ENCODE measurements around the gene MTPN.

Gene MTPN

GRCh38 chr7:135964791-135965190, 12.4 kb downstream of the MTPN start:
- H3K27me3 ChIP-seq, result no peaks in the 10 kb centered on the region
- no peak overlapping the region for H3K4me3 ChIP-seq (ENCODE audit: low read depth, low read length)
- no peaks in the 10 kb centered on the region for H3K9me3 ChIP-seq
- no peak for TF ChIP-seq CTCF (IDR thresholded peaks at IDR 0.05; ENCODE audit: low read depth, low read length)
- peaks cover 6% of the 10 kb centered on the region for H3K36me3 ChIP-seq
- H3K4me1 ChIP-seq, result peaks cover 2% of the 10 kb centered on the region
- DNase-seq, result no peak

DNA sequence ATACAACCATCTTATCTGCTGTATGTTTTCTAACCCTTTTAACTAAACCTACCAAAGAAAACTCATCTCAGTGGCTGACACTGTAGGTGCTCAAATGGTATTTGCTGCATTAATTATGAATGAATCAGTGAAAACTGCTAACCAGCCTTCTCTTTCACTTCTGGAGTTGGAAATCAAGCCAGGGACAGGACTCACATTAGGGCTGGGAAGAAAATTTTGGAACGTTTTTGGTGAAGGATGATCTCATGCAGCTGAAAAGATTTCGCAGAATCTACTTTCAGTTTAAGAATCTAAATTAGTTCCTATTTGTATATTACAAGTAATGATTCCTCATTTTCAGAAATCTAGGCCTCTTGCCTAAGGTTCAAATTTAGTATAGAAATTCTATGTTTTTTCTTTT, 12.9 kb downstream of the MTPN start:
- Histone ChIP-seq H3K4me1 (peaks cover 5% of the 10 kb centered on the region), H3K9me3 (no peaks in the 10 kb centered on the region), H3K27me3 (no peaks in the 10 kb centered on the region), H3K36me3 (peaks cover 5% of the 10 kb centered on the region), H3K4me3 (ENCODE audit: low read depth, low read length) (no peak overlapping the region)
- TF ChIP-seq CTCF (IDR thresholded peaks at IDR 0.05; ENCODE audit: low read depth, low read length), result no peak
- DNase-seq, result no peak

DNA sequence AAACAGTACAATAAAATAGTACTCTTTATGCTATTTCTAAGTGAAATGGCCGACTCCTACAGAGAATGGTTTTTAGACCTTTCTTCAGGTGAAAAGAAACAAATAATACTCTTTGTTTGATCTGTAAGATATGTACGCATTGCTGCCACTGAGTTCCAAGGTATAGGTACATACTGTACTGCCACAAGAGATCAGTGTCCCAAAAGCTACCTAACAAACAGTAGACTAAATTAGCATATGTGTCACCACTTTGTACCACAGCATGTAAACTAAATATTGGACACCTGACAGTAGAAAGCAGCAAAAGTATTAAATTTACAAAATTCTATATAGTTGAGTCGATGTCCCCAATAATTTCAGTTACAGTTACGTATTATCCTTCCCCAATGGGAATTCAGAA, 14.4 kb downstream of the MTPN start:
- no peak overlapping the region for H3K4me3 ChIP-seq (ENCODE audit: low read depth, low read length)
- H3K27me3 ChIP-seq, result no peaks in the 10 kb centered on the region
- DNase-seq, result no peak
- no peaks in the 10 kb centered on the region for H3K9me3 ChIP-seq
- H3K36me3 ChIP-seq, result peaks cover 4% of the 10 kb centered on the region
- no peak for TF ChIP-seq CTCF (IDR thresholded peaks at IDR 0.05; ENCODE audit: low read depth, low read length)
- H3K4me1 ChIP-seq, result peaks cover 9% of the 10 kb centered on the region

GRCh38 chr7:135960709-135961451, 16.3 kb downstream of the MTPN start:
- Histone ChIP-seq H3K36me3 (peaks cover 2% of the 10 kb centered on the region; the same call in 1 of the 2 replicates), H3K4me1 (peaks cover 9% of the 10 kb centered on the region), H3K4me3 (ENCODE audit: low read depth, low read length) (no peak overlapping the region), H3K9me3 (no peaks in the 10 kb centered on the region), H3K27me3 (no peaks in the 10 kb centered on the region)
- DNase-seq, result no peak
- TF ChIP-seq CTCF (IDR thresholded peaks at IDR 0.05; ENCODE audit: low read depth, low read length), result no peak

DNA sequence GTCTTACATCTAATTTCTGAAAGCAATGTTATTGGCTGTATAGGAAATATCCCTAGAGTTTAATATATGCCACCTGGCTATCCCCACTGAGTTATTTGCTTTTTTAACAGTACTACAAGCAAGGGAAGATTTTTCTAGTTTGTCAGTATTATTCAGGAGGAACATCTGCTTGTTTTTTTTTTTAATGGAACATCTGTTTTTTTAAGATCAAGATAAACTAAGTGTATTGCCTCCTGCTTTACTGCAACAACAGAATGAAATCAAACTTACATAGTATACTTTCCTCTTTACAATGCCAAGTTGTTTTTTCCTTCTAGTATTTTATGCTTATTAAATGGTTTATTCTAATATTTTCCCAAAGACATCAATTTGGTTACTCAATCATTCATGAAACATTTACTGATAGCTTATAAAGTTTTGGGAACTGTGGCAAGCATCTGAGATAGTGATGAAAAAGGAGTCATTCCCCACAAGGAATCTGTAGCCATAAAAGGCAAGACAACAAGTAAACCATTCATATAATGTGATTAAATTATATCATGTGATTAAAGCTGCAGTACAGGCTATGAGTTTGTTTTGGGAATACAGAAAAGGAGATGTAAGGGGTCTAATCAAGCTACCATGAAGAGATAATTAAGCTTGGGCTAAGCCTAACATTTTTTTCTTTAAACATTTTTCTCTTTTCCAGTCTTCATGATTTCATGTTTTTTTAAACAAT, 17.4 kb downstream of the MTPN start:
- no peak for TF ChIP-seq CTCF (IDR thresholded peaks at IDR 0.05; ENCODE audit: low read depth, low read length)
- Histone ChIP-seq H3K9me3 (no peaks in the 10 kb centered on the region), H3K4me1 (peaks cover 9% of the 10 kb centered on the region), H3K4me3 (ENCODE audit: low read depth, low read length) (peak overlapping the region; percentile 4; the same call in 1 of the 2 replicates), H3K36me3 (0 out of 2 replicates have a peak, but pooled peaks cover under 1% of the 10 kb centered on the region), H3K27me3 (no peaks in the 10 kb centered on the region)
- no peak for DNase-seq

GRCh38 chr7:135958173-135958572, 19.0 kb downstream of the MTPN start:
- Histone ChIP-seq H3K27me3 (no peaks in the 10 kb centered on the region), H3K4me3 (ENCODE audit: low read depth, low read length) (no peak overlapping the region), H3K9me3 (no peaks in the 10 kb centered on the region), H3K36me3 (0 out of 2 replicates have a peak, but pooled peaks cover 4% of the 10 kb centered on the region), H3K4me1 (peaks cover 9% of the 10 kb centered on the region)
- no peak for DNase-seq
- TF ChIP-seq CTCF (IDR thresholded peaks at IDR 0.05; ENCODE audit: low read depth, low read length), result no peak

Data from BE2C (cell line).